ENCODE results near the gene ZNF710. TPM values are rescaled to one million over a fixed set of nuclear protein-coding genes. Genes with fewer than 3 reads are reported as not detected.

The ZNF710 gene
- polyA plus RNA-seq, 1 donor from 2014 or later: 10.2 TPM

DNA sequence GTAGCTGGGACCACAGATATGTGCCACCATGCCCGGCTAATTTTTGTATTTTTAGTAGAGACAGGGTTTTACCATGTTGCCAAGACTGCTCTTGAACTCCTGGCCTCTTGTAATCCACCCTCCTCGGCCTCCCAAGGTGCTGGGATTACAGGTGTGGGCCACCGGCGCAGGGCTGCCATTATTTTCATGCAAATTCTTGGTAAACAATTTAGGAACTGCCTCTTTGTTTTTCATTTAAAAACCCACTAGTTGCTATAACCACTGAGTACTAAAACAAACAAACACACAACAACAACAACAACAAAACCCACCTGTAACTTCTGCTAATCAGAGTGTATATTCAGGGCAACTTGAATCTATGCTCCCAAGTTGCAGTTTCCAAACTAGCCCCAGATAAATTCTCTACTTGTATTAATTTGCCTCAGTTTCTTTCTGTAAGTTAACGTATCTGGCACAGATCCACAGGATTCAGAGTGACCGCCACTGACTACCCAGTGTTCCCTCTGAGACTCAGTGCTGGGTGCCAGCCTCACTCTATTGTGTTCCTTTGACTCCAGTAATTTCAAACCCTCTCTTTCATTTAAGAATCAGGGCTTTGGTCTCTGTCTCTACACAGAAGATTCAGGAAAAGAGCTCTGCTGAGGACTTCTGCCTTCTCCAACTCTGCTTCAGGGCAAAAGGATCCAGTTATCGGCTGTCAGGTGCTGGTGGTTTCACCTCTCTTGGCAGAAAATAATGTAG, 18.6 kb upstream of the ZNF710 start:
- Histone ChIP-seq H3F3A (ENCODE audit: insufficient read depth, low read length, poor library complexity, severe bottlenecking) (no peaks in the 10 kb centered on the region), H2AFZ (ENCODE audit: low read depth, low read length) (no peak overlapping the region), H3K27me3 (ENCODE audit: insufficient read depth, low read depth, low read length) (no peaks in the 10 kb centered on the region), H3K79me2 (replicated peaks; ENCODE audit: insufficient read depth, low read length) (no peaks in the 10 kb centered on the region), H3K4me2 (ENCODE audit: low read length) (no peak overlapping the region), H3K9ac (ENCODE audit: low read length) (no peak overlapping the region), H3K27ac (ENCODE audit: low read length) (no peak overlapping the region), H3K9me3 (ENCODE audit: low read length) (no peaks in the 10 kb centered on the region), H3K4me3 (ENCODE audit: low read length) (no peak overlapping the region), H4K20me1 (ENCODE audit: insufficient read depth) (no peaks in the 10 kb centered on the region), H3K9me2 (ENCODE audit: insufficient read depth, low read length) (no peaks in the 10 kb centered on the region), H3K36me3 (ENCODE audit: insufficient read depth, low read length) (no peaks in the 10 kb centered on the region)
- TF ChIP-seq MXI1 (conservative IDR thresholded peaks at IDR 0.05; ENCODE audit: poor library complexity, severe bottlenecking) (no peak), POLR2AphosphoS5 (IDR thresholded peaks at IDR 0.05) (no peak), EP300 (conservative IDR thresholded peaks at IDR 0.05; ENCODE audit: poor library complexity, severe bottlenecking) (no peak), SMC3 (conservative IDR thresholded peaks at IDR 0.05; ENCODE audit: poor library complexity) (no peak), CTCF (IDR thresholded peaks at IDR 0.05; ENCODE audit: poor library complexity, severe bottlenecking) (no peak)

DNA sequence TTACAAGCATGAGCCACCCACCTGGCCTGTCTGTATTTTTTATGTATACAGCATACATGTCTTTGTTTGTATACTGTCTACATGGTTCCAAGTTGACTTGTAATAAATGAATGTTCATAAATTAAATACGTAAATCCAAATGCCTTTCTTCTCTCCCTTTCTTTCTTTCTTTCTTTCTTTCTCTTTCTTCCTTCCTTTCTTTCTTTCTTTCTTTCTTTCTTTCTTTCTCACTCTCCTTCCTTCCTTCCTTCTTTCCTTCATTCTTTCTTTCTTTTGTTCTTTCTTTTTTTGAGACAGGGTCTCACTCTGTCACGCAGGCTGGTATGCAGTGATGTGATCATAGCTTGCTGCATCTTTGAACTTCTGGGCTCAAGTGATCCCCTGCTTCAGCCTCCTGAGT, 17.1 kb upstream of the ZNF710 start:
- Histone ChIP-seq H3K9me2 (ENCODE audit: insufficient read depth, low read length) (no peaks in the 10 kb centered on the region), H3K4me3 (ENCODE audit: low read length) (no peak overlapping the region), H2AFZ (ENCODE audit: low read depth, low read length) (no peak overlapping the region), H3K9ac (ENCODE audit: low read length) (no peak overlapping the region), H3F3A (ENCODE audit: insufficient read depth, low read length, poor library complexity, severe bottlenecking) (no peaks in the 10 kb centered on the region), H3K27ac (ENCODE audit: low read length) (no peak overlapping the region), H3K4me2 (ENCODE audit: low read length) (no peak overlapping the region), H3K36me3 (ENCODE audit: insufficient read depth, low read length) (no peaks in the 10 kb centered on the region), H4K20me1 (ENCODE audit: insufficient read depth) (no peaks in the 10 kb centered on the region), H3K9me3 (ENCODE audit: low read length) (no peaks in the 10 kb centered on the region), H3K27me3 (ENCODE audit: insufficient read depth, low read depth, low read length) (no peaks in the 10 kb centered on the region), H3K79me2 (replicated peaks; ENCODE audit: insufficient read depth, low read length) (no peaks in the 10 kb centered on the region)
- no peak for TF ChIP-seq SMC3 (conservative IDR thresholded peaks at IDR 0.05; ENCODE audit: poor library complexity)
- TF ChIP-seq CTCF (IDR thresholded peaks at IDR 0.05; ENCODE audit: poor library complexity, severe bottlenecking): no peak
- TF ChIP-seq EZH2 (IDR thresholded peaks at IDR 0.05; ENCODE audit: borderline replicate concordance, insufficient read depth, low read length, poor library complexity, severe bottlenecking): no peak
- TF ChIP-seq, protein P1, sequence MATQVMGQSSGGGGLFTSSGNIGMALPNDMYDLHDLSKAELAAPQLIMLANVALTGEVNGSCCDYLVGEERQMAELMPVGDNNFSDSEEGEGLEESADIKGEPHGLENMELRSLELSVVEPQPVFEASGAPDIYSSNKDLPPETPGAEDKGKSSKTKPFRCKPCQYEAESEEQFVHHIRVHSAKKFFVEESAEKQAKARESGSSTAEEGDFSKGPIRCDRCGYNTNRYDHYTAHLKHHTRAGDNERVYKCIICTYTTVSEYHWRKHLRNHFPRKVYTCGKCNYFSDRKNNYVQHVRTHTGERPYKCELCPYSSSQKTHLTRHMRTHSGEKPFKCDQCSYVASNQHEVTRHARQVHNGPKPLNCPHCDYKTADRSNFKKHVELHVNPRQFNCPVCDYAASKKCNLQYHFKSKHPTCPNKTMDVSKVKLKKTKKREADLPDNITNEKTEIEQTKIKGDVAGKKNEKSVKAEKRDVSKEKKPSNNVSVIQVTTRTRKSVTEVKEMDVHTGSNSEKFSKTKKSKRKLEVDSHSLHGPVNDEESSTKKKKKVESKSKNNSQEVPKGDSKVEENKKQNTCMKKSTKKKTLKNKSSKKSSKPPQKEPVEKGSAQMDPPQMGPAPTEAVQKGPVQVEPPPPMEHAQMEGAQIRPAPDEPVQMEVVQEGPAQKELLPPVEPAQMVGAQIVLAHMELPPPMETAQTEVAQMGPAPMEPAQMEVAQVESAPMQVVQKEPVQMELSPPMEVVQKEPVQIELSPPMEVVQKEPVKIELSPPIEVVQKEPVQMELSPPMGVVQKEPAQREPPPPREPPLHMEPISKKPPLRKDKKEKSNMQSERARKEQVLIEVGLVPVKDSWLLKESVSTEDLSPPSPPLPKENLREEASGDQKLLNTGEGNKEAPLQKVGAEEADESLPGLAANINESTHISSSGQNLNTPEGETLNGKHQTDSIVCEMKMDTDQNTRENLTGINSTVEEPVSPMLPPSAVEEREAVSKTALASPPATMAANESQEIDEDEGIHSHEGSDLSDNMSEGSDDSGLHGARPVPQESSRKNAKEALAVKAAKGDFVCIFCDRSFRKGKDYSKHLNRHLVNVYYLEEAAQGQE (IDR thresholded peaks at IDR 0.05; ENCODE audit: borderline replicate concordance): no peak
- TF ChIP-seq POLR2AphosphoS5 (IDR thresholded peaks at IDR 0.05): no peak
- TF ChIP-seq EP300 (conservative IDR thresholded peaks at IDR 0.05; ENCODE audit: poor library complexity, severe bottlenecking): no peak
- no peak for TF ChIP-seq MXI1 (conservative IDR thresholded peaks at IDR 0.05; ENCODE audit: poor library complexity, severe bottlenecking)
- no peak for TF ChIP-seq RAD21 (conservative IDR thresholded peaks at IDR 0.05)
- no peak for TF ChIP-seq TAF1 (IDR thresholded peaks at IDR 0.05; ENCODE audit: low read depth)

All from neural cell (in vitro differentiated cells).